Testis (tissue), 3 donors: ENCODE measurements around the gene PDE4C. TPM values are rescaled to one million over a fixed set of nuclear protein-coding genes. Genes with fewer than 3 reads are reported as not detected.

Source experiments
- DNase-seq: peaks from one replicate; pipeline ENCODE4 v3.0.0-alpha.2; 2019
- H3K27ac ChIP-seq, 2 donors: fragments of 200-600 bp; sonication (generic); one replicate each; pipeline ENCODE4 v1.5.1; 2019
- H3K27me3 ChIP-seq: fragments of 200-600 bp; sonication (generic); one replicate; pipeline ENCODE4 v1.5.1; 2019
- H3K36me3 ChIP-seq: fragments of 200-600 bp; sonication (generic); one replicate; pipeline ENCODE4 v1.5.1; 2017; ENCODE audit warnings: low read depth; ENCODE audit errors: missing control alignments
- H3K4me1 ChIP-seq: fragments of 200-600 bp; sonication (generic); one replicate; pipeline ENCODE4 v1.5.1; 2019
- H3K4me3 ChIP-seq, 2 donors: fragments of 200-600 bp; sonication (generic); one replicate each; pipeline ENCODE4 v1.5.1; 2017 to 2019
- H3K9me3 ChIP-seq: fragments of 200-600 bp; sonication (generic); one replicate; pipeline ENCODE4 v1.5.1; 2017
- CTCF ChIP-seq, 3 experiments: fragments of 450-650 bp in 2 of 3; fragments of 200-600 bp in 1 of 3; sonication (generic) in 1 of 3; IDR thresholded peaks; one replicate each; pipeline ENCODE4 v1.5.1; 2016 to 2019; ENCODE audit warnings: antibody characterized with exemption in 3 of 3, mild to moderate bottlenecking in 2 of 3, moderate library complexity in 1 of 3
- POLR2A ChIP-seq: fragments of 450-650 bp; IDR thresholded peaks from one replicate; pipeline ENCODE4 v1.6.1; 2017; ENCODE audit warnings: antibody characterized with exemption, mild to moderate bottlenecking, moderate library complexity
- WGBS, 2 donors: methylation state at CpG; one replicate each; pipeline ENCODE4 v1.1.5; 2018; 5-methylcytosine and 5-hydroxymethylcytosine counted together
- intact Hi-C: fragments of 100-400 bp; cut with DNase I; formaldehyde crosslinking; loops from one replicate; pipeline ENCODE4 v1.15.1; 2023; ENCODE audit warnings: low total_unique reads
- polyA plus RNA-seq: library from polyadenylated mRNA; stranded (reverse); fragments of 350-450 nt; fragmentation: Illumina TruSeq; extraction: RNeasy Lipid Tissue Mini Kit (QIAGEN cat#74804); gene quantifications from one replicate; pipeline ENCODE4 v1.2.3, GENCODE V29; 2014; ENCODE audit warnings: low read depth, low replicate concordance; ENCODE audit not compliant: insufficient read depth
- total RNA-seq, 2 donors: library from RNA; depleted of rRNA; stranded (reverse); fragments of >200 nt; gene quantifications; one replicate each; pipeline ENCODE4 v1.2.3, GENCODE V29; 2016

PDE4C gene
- total and polyA plus RNA-seq, 3 donors from 2014 or later, result 5.7 to 19.5 (median 7.1) TPM

- H3K9me3 ChIP-seq, result no peaks in the 10 kb centered on the region
- intact Hi-C loops, result no loop called here
- peaks cover 10% of the 10 kb centered on the region for H3K4me1 ChIP-seq
- TF ChIP-seq POLR2A (no peak), CTCF (IDR thresholded peaks at IDR 0.05) (peak in 2 of 3 experiments; percentile 10 to 29)
- no peaks in the 10 kb centered on the region for H3K36me3 ChIP-seq
- no peaks in the 10 kb centered on the region for H3K27me3 ChIP-seq
- peak overlapping the region; percentile 65 to 66 for H3K4me3 ChIP-seq
- 3 to 21% methylated on average over 6 to 32 of the region's 32 CpGs for whole genome bisulfite sequencing, 2 donors
- peak; percentile 57 for DNase-seq
- no peak overlapping the region for H3K27ac ChIP-seq
These were observed 23.3 kb downstream of the PDE4C start for GRCh38 chr19:18202778-18203407.

GRCh38 chr19:18202397-18202777 is 23.9 kb downstream of the PDE4C start:
- no peaks in the 10 kb centered on the region for H3K36me3 ChIP-seq
- no peaks in the 10 kb centered on the region for H3K27me3 ChIP-seq
- peaks cover 10% of the 10 kb centered on the region for H3K4me1 ChIP-seq
- no peak overlapping the region for H3K4me3 ChIP-seq
- 47 to 60% methylated on average over 22 to 24 of the region's 24 CpGs for WGBS, 2 donors
- H3K27ac ChIP-seq, result no peak overlapping the region
- no peak for TF ChIP-seq CTCF (IDR thresholded peaks at IDR 0.05)
- TF ChIP-seq POLR2A, result no peak
- intact Hi-C loops, result no loop called here
- DNase-seq, result no peak
- H3K9me3 ChIP-seq, result no peaks in the 10 kb centered on the region

- H3K9me3 ChIP-seq, result no peaks in the 10 kb centered on the region
- TF ChIP-seq CTCF (IDR thresholded peaks at IDR 0.05) (no peak), POLR2A (no peak)
- no peak for DNase-seq
- H3K4me1 ChIP-seq, result peaks cover 21% of the 10 kb centered on the region
- H3K4me3 ChIP-seq, result no peak overlapping the region
- no peak overlapping the region for H3K27ac ChIP-seq
- no peaks in the 10 kb centered on the region for H3K27me3 ChIP-seq
- H3K36me3 ChIP-seq, result no peaks in the 10 kb centered on the region
- intact Hi-C loops, result no loop called here
- WGBS, 2 donors, result 87 to 96% methylated on average over 6 of the region's 6 CpGs
These were observed 27.9 kb downstream of the PDE4C start for GRCh38 chr19:18198374-18198773.

- H3K36me3 ChIP-seq, result no peaks in the 10 kb centered on the region
These were observed 28.3 kb downstream of the PDE4C start for GRCh38 chr19:18197941-18198340.

More at GRCh38 chr19:18197941-18198340, 28.3 kb downstream of the PDE4C start:
- DNase-seq, result no peak
- Histone ChIP-seq H3K9me3 (no peaks in the 10 kb centered on the region), H3K4me1 (peaks cover 19% of the 10 kb centered on the region), H3K27me3 (no peaks in the 10 kb centered on the region), H3K27ac (no peak overlapping the region), H3K4me3 (no peak overlapping the region)
- 71 to 86% methylated on average over 4 to 6 of the region's 6 CpGs for WGBS, 2 donors
- TF ChIP-seq CTCF (IDR thresholded peaks at IDR 0.05), result no peak
- no peak for TF ChIP-seq POLR2A
- intact Hi-C loops, result no loop called here
